Measurements from ENCODE around the gene ADSL.

ADSL gene

DNA sequence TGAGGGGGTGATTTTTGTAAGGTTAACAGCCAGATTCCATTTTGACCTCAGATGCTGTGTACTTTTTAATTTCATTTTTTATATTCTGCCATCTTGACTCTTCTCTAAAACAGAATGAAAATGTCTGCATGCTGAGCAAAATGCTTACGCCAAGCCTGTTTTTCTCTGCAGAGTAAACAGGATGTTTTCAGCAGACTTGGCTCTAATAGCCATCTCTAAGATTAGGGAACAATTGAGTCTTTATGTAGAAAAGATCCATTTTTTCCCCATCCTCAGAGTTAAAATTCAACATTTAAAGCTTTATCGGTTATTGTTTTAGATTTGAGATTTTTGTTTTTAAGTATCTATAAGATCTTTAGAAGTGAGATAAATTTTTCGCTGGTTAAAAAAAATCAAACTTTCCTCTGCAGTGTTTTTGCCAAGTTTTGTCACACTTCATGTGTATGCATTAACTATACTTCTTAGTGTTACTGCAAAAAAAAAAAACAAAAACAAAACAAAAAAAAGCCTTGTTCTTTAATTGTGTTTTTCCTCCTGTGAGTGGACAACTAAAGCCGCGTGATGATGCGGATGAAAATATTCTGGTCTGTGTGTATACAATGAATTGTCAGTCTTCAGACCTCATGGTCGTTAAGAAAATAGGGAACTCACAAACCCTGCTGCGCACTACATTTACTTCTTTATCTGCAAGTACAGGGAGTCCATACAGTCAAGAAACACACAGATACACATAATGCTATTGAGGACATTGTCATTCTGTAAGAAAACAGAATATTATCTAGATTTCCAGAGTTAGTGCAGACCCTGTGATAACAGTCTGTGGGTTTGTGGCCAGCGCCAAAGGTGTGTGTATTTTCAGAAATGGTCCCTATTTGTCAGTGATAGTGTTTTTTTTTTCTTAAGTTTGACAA is 17.5 kb upstream of the ADSL start:
- TF ChIP-seq CTCF (IDR thresholded peaks at IDR 0.05; ENCODE audit: low read depth, low read length) = no peak
- H3K4me3 ChIP-seq (ENCODE audit: low read depth, low read length) = no peak overlapping the region

DNA sequence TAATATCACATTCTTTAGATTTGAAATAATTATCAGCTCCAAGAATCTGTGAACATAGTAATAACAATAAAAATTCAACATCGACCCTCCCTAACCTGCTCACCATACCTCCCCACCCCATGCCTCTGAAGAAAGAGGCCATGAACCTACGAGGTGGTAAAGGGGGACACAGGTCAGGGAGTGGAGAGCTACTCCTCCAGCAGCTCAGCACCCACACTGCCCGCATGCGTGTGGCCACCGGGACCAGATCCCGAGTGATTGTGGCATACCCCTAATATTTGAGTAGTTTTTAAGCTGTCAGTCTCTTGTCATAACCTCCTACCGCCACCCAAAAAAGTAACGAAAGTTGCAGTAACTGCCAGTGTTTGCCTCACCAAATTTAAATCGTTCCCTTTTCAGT is 16.8 kb upstream of the ADSL start:
- no peak for TF ChIP-seq CTCF (IDR thresholded peaks at IDR 0.05; ENCODE audit: low read depth, low read length)
- H3K4me3 ChIP-seq (ENCODE audit: low read depth, low read length) = no peak overlapping the region

DNA sequence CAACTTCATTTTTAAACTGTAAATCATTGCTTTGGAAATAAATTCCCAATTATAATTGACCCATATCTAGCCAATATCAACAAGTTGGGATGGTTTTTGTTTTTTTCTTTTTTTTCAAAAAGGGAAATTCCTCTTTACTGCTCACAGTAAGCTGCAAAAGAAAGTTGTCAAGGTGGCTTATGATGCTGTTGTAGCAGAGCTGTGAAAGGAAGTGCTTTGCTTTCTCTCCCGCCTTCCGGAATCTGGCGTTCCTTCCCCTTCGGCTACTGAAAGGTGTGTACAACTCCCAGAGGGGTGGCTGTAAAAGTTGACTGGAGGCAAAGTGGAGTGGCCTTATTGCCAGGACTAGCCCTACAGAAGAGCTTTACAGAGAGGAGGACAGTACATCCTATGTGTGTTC is 16.2 kb upstream of the ADSL start:
- H3K4me3 ChIP-seq (ENCODE audit: low read depth, low read length) = no peak overlapping the region
- no peak for TF ChIP-seq CTCF (IDR thresholded peaks at IDR 0.05; ENCODE audit: low read depth, low read length)

- no peak overlapping the region for H3K4me3 ChIP-seq (ENCODE audit: low read depth, low read length)
- TF ChIP-seq CTCF (IDR thresholded peaks at IDR 0.05; ENCODE audit: low read depth, low read length) = no peak
Observed at GRCh38 chr22:40330615-40331014, 15.7 kb upstream of the ADSL start.

GRCh38 chr22:40331706-40332105 is 14.6 kb upstream of the ADSL start:
- H3K4me3 ChIP-seq (ENCODE audit: low read depth, low read length) = no peak overlapping the region
- no peak for TF ChIP-seq CTCF (IDR thresholded peaks at IDR 0.05; ENCODE audit: low read depth, low read length)

GRCh38 chr22:40332319-40332781 is 13.9 kb upstream of the ADSL start:
- no peak overlapping the region for H3K4me3 ChIP-seq (ENCODE audit: low read depth, low read length)
- no peak for TF ChIP-seq CTCF (IDR thresholded peaks at IDR 0.05; ENCODE audit: low read depth, low read length)

DNA sequence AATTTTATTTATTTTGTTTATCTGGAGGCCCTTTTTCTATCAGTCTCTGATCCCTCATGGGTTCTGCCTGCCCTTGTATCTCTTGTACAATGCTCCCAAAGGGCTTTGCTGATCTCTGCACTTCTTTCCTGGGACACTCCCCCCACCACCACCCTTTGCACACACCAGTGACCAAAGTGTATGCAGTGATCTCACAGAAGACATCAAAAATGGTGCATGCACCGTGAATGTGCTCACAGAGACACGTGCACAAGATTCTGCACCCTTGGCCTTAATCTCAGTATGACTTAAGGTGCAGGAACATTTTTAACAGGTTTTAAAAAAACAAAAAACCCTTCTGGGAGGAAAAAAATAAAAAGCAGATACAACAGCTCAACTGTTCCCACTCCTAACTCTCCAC is 12.2 kb upstream of the ADSL start:
- H3K4me3 ChIP-seq (ENCODE audit: low read depth, low read length) = no peak overlapping the region
- no peak for TF ChIP-seq CTCF (IDR thresholded peaks at IDR 0.05; ENCODE audit: low read depth, low read length)

All from WI38 (cell line).